NCI-H1694 treated with DMSO at 0.1 percent for 48 hours (cell line): Measurements from ENCODE around the gene ADAMTSL2.
A peak's percentile ranks its signal among the peaks of the same experiment; 100 is the strongest.
"Not testable (repeated sequence)": the region's sequence is repeated elsewhere in the genome, so short reads cannot be mapped to it uniquely, and the experiment has no call there.

Experiments used
- DNase-seq: peaks from one replicate; lab custom pipeline; 2025; lab: John Stamatoyannopoulos, UW

ADAMTSL2 gene

DNA sequence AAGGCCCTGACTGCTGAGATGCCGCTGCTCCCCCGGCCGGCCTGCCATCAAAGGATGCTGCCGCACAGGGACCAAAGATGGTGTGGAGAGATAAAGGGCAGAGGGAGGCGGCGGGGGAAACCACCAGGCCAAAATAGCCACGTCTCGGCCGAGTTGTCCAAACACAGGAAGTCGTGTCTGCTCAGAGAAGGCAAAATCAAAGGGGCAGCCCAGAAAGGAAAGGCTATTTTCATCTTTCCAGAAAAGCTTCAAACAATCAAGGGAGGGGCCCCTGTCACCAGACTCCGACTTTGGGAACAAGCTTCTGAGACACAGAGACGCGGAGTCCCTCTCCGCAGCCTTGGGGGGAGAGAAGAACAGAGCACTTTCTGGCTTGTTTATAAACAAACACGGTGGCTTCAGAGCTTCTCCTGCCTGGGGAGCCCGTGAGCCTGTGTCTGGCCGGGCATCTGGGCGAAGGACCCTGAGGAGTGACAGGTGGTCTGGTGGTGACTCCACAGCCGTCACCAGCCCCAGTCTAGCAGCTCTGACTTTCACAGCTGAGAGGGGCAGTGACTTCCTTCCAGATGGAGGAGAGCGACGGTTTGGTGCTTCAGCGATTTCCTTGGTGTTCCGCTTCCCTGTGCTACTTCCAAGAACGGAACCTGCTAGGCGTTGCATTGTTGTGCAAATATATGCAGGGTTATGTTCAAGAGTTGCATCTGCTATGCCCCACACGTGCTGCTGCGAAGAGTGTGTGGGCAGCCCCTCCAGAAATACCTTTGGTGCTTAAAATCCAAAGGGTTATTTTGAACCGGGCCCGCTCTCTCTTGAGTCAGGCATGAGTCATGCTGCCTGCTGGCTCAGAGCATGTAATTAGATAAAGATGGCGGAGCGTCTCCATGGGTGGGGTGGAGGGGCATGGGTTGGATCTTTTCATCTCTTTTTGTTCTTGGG lies 24.0 kb downstream of the ADAMTSL2 start:
- DNase-seq: no peak

DNA sequence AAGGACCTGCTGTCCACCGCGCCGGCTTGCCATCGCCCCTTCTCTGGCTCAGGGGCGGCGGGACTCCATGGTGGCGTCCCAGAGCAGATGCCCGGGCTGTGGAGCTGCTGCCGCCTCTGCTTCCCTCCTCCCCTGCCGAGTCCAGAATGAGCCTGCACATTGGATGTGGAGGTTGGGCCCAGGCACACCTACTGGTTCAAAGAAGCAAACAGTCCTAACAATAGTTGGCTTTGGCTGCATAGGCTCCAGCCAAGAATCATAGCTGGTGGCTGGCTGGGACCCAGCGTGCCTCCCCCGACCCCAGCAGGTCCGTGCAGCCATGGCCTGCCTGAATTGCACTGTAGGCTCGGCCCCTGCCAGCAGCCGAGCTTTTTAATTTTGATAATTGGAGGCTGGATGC lies 25.8 kb downstream of the ADAMTSL2 start:
- no peak for DNase-seq

DNA sequence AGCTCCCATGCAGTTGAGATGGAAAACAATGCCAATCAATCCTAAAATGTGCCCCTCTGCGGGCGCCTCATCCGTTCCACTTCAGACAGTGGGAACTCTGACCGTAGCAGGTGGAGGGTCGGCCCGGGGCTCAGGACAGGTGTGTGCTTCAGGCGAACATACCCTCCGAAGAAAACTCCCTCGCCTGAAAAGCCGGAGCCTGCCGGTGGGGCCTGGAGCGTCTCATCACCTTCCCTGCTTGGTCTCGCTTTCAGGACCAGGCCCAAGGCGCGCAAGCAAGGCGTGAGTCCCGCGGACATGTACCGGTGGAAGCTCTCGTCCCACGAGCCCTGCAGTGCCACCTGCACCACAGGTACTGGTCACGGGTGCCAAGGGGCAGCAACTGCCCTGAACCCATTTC lies 26.4 kb downstream of the ADAMTSL2 start:
- no peak for DNase-seq

DNA sequence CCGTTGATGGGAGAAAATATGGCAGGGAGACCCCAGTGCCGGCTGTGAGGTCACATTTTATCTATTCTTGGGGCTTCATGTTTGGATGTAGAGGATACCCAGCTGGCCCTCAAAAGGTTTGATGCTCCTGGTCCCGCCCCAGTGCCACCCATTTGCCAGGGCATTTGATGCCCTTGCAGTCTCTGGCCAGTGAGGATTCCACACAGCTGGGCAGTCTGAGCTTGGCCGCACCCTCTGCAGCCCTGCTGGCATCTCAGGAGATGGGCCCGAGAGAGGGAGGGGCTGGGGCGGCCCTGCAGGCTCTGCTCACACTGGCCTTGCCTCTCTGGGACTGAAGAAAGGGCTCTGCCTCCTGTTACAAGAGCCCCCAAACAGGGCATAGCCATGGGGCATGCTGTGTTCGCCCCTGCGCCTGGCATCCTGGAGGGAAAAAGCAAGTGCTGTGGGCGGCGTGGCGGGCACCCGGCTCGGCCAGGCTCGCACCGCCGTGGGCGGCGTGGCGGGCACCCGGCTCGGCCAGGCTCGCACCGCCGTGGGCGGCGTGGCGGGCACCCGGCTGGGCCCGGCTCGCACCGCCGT lies 27.6 kb downstream of the ADAMTSL2 start:
- no peak for DNase-seq

DNA sequence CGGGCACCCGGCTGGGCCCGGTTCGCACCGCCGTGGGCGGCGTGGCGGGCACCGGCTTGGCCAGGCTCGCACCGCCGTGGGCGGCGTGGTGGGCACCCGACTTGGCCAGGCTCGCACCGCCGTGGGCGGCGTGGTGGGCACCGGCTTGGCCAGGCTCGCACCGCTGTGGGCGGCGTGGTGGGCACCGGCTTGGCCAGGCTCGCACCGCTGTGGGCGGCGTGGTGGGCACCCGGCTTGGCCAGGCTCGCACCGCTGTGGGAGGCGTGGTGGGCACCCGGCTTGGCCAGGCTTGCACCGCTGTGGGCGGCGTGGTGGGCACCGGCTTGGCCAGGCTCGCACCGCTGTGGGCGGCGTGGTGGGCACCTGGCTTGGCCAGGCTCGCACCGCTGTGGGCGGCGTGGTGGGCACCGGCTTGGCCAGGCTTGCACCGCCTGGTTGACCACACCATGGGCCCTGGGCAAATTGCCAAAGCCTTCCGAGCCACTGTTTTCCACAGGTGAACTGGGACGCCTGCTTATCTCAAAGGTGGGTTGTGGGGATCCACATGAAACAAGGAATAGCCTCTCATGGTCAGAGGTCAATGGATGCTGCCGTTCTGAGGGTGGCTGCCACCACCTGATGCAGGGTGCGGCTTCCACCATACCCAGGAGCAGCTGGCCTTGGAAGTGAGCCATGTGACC lies 28.2 kb downstream of the ADAMTSL2 start:
- no peak for DNase-seq

DNA sequence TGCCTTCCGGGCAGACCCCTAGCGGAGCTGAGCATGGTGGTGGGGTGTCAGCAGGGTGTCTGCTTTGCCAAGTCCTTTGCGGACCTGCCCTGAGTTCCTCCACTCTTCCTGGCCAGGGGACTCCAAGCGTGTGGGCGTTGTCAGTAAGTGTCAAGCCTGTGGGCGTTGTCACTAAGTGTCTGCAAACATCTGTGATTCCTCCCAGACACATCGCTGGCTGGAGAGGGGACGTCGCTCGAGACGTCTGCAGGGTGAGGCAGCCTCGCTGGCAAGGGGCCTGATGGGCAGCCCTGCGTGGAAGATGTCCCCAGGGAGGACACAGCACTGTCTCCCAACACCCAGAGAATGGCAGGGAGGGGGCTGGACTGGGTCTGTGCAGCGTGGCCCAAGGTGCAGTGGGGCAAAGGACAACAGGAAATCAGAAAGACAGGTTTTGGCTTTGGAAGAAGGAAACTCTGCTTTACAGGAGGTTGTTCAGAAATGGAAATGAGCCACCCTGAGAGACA lies 28.8 kb downstream of the ADAMTSL2 start:
- DNase-seq: no peak

DNA sequence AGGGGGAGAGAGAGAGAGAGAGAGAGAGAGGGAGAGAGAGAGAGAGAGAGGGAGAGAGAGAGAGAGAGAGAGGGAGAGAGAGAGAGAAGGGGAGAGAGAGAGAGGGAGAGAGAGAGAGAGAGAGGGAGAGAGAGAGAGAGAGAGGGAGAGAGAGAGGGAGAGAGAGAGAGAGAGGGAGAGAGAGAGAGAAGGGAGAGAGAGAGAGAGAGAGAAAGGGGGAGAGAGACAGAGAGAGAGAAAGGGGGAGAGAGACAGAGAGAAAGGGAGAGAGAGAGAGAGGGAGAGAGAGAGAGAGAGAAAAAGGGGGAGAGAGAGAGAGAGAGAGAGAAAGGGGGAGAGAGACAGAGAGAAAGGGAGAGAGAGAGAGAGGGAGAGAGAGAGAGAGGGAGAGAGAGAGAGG lies 29.3 kb downstream of the ADAMTSL2 start:
- DNase-seq: not testable (repeated sequence)

DNA sequence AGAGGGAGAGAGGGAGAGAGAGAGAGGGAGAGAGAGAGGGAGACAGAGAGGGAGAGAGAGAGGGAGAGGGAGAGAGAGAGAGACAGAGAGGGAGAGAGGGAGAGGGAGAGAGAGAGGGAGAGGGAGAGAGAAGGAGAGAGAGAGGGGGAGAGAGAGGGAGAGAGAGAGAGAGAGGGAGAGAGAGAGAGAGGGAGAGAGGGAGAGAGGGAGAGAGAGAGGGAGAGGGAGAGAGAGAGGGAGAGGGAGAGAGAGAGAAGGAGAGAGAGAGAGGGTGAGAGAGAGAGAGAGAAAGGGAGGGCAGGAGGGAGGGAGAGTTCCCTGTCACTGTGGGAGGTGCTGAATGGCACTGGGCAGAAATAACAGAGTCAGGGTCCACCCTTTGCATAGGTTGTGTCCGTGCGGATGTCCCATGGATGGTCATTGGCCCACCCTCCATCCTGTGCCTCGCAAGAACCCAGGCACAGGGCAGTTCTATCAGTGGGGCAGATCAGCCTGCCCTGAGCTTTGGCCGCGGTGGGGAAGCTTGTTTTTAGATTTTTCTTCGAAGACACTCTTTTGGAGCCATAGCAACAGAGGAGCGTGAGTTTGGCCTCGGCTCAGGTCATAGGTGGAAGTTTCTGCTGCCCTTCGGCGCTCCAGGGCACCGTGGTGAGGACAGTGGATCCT lies 30.1 kb downstream of the ADAMTSL2 start:
- DNase-seq: no peak

DNA sequence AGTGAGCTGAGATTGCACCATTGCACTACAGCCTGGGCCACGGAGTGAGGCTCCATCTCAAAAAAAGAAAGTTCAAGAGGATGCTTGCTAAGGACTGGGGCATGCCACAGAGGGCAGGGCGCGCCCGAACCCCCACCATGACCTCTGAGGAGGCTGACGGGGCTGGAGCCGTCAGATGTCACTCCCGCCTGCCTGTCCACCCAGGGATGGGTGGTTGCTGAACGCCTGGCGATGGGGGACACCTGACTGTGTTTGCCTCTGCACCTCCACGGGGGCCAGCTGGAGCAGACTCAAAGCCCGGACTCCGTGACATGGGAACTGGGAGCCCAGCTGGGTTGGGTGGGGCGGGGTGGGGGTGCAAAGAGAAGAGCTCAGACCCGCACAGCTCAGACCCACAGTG lies 31.9 kb downstream of the ADAMTSL2 start:
- no peak for DNase-seq

DNA sequence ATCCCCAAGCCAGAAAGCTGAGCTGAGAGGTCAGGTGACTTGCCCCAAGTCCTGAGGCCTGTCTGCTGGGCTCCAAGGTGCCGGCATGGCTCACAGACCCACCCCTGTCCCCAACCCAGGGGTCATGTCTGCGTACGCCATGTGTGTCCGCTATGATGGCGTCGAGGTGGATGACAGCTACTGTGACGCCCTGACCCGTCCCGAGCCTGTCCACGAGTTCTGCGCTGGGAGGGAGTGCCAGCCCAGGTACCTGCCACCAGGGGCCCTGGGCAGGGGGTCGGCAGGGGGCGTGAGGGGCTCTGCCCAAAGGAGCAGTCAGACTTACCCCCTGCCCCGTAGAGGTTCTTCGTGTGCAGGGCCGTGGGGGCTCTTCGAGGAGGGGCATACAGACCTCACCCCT lies 32.3 kb downstream of the ADAMTSL2 start:
- no peak for DNase-seq

DNA sequence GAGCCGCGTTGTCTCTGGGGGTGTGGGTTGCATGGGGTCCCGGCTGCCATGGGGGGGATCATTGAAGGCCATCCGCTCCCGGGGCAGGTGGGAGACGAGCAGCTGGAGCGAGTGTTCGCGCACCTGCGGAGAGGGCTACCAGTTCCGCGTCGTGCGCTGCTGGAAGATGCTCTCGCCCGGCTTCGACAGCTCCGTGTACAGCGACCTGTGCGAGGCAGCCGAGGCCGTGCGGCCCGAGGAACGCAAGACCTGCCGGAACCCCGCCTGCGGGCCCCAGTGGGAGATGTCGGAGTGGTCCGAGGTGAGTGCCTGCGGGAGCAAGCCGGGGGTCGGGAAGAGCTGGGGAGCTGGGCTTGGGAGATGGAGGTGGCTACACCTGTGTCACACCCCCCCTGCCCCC lies 33.7 kb downstream of the ADAMTSL2 start:
- no peak for DNase-seq

DNA sequence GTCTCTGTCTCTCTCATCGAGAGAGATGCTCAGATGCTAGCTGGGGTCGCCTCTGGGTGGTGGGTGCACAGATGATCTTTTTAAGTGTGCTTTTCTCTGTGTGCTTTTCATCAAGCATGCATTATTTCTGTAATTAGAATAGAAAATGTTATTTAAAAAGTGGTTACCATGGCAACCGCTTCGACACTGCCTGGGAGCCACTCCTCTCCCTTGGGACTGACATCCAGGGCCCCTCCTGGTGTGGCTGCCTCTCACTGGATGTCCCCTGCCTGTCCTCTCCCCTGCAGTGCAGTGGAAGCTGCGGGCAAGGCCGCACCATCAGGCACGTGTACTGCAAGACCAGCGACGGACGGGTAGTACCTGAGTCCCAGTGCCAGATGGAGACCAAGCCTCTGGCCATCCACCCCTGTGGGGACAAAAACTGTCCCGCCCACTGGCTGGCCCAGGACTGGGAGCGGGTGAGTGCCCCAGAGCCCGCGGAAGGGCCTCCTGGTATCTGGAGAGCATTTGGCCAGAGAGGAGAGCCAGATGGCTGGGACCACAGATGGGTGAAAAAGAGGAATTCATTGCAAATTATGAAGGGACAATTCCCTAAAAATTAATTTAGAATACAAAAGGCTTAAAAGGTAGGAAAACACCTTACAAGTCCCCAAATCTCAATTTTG lies 34.7 kb downstream of the ADAMTSL2 start:
- no peak for DNase-seq

DNA sequence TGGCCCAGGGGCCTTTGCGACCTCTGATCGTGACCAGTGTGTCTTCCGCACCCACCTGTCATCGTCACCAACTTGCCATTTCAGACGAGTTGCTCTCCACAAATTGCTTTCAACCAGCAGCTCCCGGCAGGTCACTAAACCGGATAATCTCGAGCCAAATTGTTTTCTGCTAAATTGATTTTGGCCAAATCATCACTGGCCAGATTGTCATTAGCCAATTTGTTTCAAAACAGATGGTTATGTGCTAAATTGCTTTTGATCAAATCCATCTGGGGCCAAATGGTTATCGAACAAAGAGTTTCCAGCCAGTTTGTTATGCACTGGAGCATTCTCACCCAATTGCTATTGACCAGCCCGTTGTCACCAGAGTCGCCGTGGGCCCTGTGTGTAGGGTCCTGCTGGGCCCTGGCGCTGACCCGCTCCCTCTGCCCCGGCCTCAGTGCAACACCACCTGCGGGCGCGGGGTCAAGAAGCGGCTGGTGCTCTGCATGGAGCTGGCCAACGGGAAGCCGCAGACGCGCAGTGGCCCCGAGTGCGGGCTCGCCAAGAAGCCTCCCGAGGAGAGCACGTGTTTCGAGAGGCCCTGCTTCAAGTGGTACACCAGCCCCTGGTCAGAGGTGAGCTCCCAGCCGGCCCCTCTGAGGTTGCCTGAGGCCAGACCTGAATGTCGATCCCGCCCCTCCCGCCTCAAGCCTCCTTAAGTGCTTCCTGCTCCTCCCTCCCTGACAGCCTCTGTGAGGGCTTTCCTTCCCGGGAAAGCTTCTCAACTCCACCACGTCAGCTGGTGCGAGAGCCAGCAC lies 35.6 kb downstream of the ADAMTSL2 start:
- DNase-seq: no peak

DNA sequence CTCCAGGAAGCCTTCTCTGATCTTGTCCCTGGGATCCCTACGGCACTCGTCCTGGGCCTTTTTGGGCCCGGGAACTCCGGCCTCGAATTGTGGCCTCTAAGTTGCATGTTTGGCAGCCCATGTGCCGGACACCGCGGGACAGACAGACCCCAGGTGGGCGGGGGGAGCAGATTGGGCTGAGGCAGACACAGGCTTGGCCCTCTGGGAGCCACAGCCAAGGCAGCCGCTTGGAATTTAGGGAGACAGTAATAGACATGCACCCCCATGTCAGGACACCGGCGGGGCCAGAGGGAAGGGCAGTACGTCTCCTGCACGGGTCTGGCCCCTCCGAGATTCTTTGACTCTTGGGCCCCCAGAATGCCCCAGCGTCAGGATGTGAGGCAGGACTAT lies 36.2 kb downstream of the ADAMTSL2 start:
- no peak for DNase-seq

DNA sequence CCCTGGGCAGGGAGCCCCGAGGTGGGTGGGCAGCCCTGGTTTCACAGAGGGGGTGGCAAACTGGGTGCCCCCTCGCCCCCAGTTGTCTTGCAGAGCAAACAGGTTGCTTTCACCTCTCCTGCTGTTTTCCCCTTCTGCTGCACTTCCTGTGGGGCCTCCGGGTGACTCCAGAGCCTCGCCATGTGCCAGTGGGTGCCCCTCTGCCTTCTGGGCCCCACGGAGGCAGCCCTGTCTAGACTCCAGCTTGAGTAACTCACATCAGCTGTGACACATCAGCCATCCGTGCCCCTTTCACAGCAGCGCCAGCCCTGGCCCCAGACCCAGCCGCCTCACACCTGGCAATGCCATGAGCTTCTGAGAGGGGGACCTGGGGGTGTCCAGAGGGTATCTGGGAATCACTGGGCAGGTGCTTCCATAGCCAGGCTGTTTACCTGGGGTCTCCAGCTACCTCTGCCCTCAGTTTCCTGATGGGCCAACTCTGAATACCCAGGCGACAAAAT lies 36.9 kb downstream of the ADAMTSL2 start:
- no peak for DNase-seq

DNA sequence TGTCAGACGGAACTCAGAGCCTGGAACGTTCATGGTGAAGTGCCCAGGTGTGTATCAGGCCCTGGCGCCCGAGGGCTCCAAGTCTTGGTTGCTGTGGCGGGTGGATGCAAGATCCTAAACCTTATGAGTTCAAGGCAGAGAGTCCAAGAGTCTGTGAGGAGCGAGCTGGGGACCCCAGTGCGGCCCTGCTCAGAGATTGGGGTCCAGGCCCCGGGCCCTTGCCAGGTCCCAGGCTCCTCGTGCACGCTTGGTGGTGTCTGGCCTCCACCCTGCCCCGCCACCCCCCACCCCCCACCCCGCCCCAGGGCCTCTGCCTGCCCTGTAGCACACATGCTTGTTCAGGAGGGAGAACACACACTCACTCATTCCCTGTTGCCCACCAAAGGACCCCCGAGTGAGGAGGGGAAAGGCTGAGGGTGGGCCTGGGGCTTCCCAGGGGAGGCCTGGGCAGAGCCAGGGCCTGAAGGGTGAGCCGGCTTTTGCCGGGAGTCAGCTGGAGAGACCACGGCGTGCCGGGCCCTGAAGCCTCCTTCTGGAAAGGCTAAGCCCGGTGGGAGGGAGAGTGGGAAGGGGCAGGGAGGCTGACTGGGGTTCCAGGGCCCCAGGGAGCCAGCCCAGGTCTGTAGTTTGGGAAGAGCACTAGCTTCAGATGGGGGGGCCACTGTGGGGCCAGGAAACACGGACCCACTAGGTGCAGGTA lies 37.5 kb downstream of the ADAMTSL2 start:
- DNase-seq: no peak

DNA sequence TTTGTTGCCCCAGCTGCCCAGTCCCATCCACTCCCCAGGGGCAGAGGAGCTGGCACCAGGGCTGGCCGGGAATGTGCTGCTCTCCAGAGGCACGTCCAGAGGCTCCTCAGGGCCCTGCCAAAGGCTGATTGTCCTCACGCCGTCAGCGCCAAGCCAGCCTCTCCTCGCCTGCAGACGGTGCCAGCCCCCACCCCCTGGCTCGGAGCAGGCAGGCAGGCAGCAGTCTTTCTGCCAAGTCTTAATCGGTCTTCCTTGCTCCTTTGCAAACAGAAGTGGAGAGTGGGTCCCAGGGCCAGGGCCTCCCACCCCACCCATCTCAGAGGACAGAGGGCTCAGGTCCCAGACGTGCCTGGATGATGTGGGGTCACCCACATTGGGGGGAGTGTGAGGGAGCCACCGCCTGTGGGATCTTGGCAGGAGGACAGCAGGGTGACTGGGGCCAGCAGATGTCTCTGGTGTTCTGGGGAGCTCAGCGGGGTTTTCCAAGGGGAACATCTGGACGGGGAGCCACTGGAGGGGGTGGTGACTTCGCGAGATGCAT lies 38.4 kb downstream of the ADAMTSL2 start:
- DNase-seq: peak; percentile 27

DNA sequence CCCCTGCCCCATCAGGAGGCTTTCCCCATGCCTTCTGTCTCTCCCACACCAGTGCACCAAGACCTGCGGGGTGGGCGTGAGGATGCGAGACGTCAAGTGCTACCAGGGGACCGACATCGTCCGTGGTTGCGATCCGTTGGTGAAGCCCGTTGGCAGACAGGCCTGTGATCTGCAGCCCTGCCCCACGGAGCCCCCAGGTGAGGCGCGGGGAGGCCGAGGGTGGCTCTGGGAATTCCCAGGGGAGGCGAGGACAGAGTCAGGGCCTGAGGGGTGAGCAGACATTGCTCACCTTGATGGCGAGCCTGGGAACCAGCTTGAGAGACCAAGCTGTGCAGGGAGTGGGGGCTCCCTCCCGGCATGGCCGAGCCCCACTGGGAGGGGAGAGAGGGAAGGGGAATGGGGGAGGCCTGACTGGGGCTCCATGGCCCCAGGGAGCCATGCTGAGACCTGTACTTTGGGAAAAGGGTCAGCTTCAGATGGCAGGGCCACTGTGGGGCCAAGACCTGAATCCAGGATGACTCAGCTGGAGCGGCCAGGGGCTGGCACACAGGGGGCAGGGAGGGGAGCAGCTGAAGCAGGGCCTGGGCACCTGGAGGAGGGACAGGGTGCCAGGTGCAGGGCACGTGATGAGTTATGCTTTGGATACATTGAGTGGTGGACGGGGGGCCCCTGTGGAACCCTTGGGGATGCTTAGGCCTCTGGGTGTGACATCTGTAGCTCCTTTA lies 39.4 kb downstream of the ADAMTSL2 start:
- no peak for DNase-seq

DNA sequence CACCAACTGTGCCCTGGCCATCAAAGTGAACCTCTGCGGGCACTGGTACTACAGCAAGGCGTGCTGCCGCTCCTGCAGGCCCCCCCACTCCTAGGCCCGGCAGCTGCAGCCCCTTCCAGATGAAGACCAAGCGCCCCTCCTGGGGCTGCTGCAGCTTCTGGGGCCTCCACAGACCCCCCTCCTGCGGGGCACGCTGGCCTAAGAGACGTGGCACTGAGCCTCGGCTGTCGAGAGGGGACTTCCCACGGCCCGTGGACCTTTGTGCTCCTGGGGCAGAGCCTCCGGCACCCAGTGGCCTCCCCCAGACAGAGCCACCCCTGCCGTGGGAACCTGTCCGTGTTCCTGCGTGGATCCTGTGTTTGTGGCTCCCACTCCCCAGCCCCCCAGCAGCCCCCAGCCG lies 40.3 kb downstream of the ADAMTSL2 start:
- no peak for DNase-seq
